Measurements from ENCODE around the gene ARHGEF11. TPM values are rescaled to one million over a fixed set of nuclear protein-coding genes. Genes with fewer than 3 reads are reported as not detected.
"Not testable (repeated sequence)": the region's sequence is repeated elsewhere in the genome, so short reads cannot be mapped to it uniquely, and the experiment has no call there.

Gene ARHGEF11
- total RNA-seq, 1 experiment from 2014 or later = 21.5 TPM

- no peak for DNase-seq (ENCODE audit: low spot score)
These were observed 115.8 kb downstream of the ARHGEF11 start for GRCh38 chr1:156929596-156930238.

GRCh38 chr1:156928043-156928602, 117.4 kb downstream of the ARHGEF11 start:
- no peak for DNase-seq (ENCODE audit: low spot score)

- DNase-seq (ENCODE audit: low spot score) = peak; percentile 62
These were observed 118.1 kb downstream of the ARHGEF11 start for GRCh38 chr1:156927215-156928042.

- not testable (repeated sequence) for DNase-seq (ENCODE audit: low spot score)
These were observed 118.8 kb downstream of the ARHGEF11 start for GRCh38 chr1:156926695-156927094.

- DNase-seq (ENCODE audit: low spot score) = peak; percentile 96
These were observed 119.4 kb downstream of the ARHGEF11 start for GRCh38 chr1:156926175-156926574.

GRCh38 chr1:156925154-156926010, 120.2 kb downstream of the ARHGEF11 start:
- DNase-seq (ENCODE audit: low spot score) = no peak

- DNase-seq (ENCODE audit: low spot score) = no peak
These were observed 120.9 kb downstream of the ARHGEF11 start for GRCh38 chr1:156924478-156925153.

GRCh38 chr1:156923670-156924477, 121.7 kb downstream of the ARHGEF11 start:
- DNase-seq (ENCODE audit: low spot score) = no peak

GRCh38 chr1:156922986-156923669, 122.4 kb downstream of the ARHGEF11 start:
- no peak for DNase-seq (ENCODE audit: low spot score)

- no peak for DNase-seq (ENCODE audit: low spot score)
These were observed 124.5 kb downstream of the ARHGEF11 start for GRCh38 chr1:156921053-156921529.

- DNase-seq (ENCODE audit: low spot score) = no peak
These were observed 125.1 kb downstream of the ARHGEF11 start, which contains the start of gene LRRC71 for GRCh38 chr1:156920233-156921052. TSS of gene LRRC71 (plus strand) at chr1:156920632. CDS start at chr1:156920804, 172 bp downstream.

- DNase-seq (ENCODE audit: low spot score) = peak; percentile 69
These were observed 131.1 kb downstream of the ARHGEF11 start for GRCh38 chr1:156914440-156914856.

GRCh38 chr1:156913809-156914387, 131.6 kb downstream of the ARHGEF11 start:
- DNase-seq (ENCODE audit: low spot score) = no peak

GRCh38 chr1:156912861-156913808, 132.4 kb downstream of the ARHGEF11 start:
- no peak for DNase-seq (ENCODE audit: low spot score)

GRCh38 chr1:156912310-156912709, 133.2 kb downstream of the ARHGEF11 start:
- no peak for DNase-seq (ENCODE audit: low spot score)

- no peak for DNase-seq (ENCODE audit: low spot score)
These were observed 133.8 kb downstream of the ARHGEF11 start for GRCh38 chr1:156911577-156912298.

Measured in A172 (cell line).